HG02852 (cell line): ENCODE measurements around the gene PLOD3.

Source experiments
- ATAC-seq: cut with Tn5 transposase; IDR thresholded peaks from one replicate; pipeline ENCODE4 v1.9.1; 2021; ENCODE audit warnings: mild to moderate bottlenecking, moderate library complexity; ENCODE audit not compliant: unreplicated experiment

Gene PLOD3

GRCh38 chr7:101166909-101167644 is 50.3 kb downstream of the PLOD3 start:
- ATAC-seq = no peak

GRCh38 chr7:101166648-101166908 is 50.8 kb downstream of the PLOD3 start:
- ATAC-seq = no peak

- ATAC-seq = no peak
These were observed 51.3 kb downstream of the PLOD3 start for GRCh38 chr7:101165958-101166647.

- ATAC-seq = peak; percentile 81
These were observed 52.1 kb downstream of the PLOD3 start, which contains the start of gene VGF for GRCh38 chr7:101165075-101165957. VGF (minus strand) TSS chr7:101165569; CDS start chr7:101164843, 726 bp downstream.

- no peak for ATAC-seq
These were observed 53.1 kb downstream of the PLOD3 start for GRCh38 chr7:101164071-101164840.

- ATAC-seq = no peak
These were observed 53.9 kb downstream of the PLOD3 start for GRCh38 chr7:101163279-101164070.

GRCh38 chr7:101162551-101163278 is 54.7 kb downstream of the PLOD3 start:
- ATAC-seq = no peak

GRCh38 chr7:101161692-101162471 is 55.5 kb downstream of the PLOD3 start:
- ATAC-seq = no peak

GRCh38 chr7:101160910-101161309 is 56.5 kb downstream of the PLOD3 start:
- no peak for ATAC-seq

GRCh38 chr7:101159696-101160674 is 57.4 kb downstream of the PLOD3 start:
- no peak for ATAC-seq

- ATAC-seq = no peak
These were observed 60.4 kb downstream of the PLOD3 start for GRCh38 chr7:101156866-101157589.

- no peak for ATAC-seq
These were observed 61.1 kb downstream of the PLOD3 start for GRCh38 chr7:101156277-101156676.
